HG02943 (cell line): ENCODE results near the gene VAMP3.
"Not testable (repeated sequence)": the region's sequence is repeated elsewhere in the genome, so short reads cannot be mapped to it uniquely, and the experiment has no call there.

Source experiments
- ATAC-seq: cut with Tn5 transposase; IDR thresholded peaks from one replicate; pipeline ENCODE4 v1.9.1; 2021; ENCODE audit warnings: mild to moderate bottlenecking, low read depth, moderate library complexity; ENCODE audit not compliant: unreplicated experiment

VAMP3 gene

DNA sequence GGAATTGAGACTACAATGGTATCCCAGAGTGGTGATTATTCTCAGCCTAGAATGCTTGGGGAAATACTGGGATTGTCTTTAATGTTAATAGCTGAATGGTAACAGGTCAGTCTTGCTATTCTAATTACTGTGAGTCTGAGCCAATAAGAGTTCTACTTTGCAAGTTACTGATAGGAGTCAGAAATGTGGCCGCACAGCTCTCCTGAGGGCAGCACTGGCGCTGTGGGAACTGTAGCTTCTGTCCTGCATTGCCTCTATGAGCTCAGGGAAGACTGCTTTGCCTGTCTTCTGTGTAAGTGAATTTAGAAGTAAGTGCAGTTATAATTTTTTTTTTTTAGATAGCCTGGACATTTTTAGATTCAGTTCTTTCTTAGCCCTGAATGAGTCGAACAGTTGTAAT, 10.0 kb upstream of the VAMP3 start:
- no peak for ATAC-seq

GRCh38 chr1:7767176-7767575, 3.9 kb upstream of the VAMP3 start:
- no peak for ATAC-seq

- no peak for ATAC-seq
Observed at GRCh38 chr1:7768583-7768982, 2.5 kb upstream of the VAMP3 start.

GRCh38 chr1:7769673-7770412, 1.3 kb upstream of the VAMP3 start:
- no peak for ATAC-seq

- ATAC-seq, result no peak
Observed at GRCh38 chr1:7770669-7770996, 463 bp upstream of the VAMP3 start.

- ATAC-seq, result no peak
Observed at GRCh38 chr1:7771823-7772299, 765 bp downstream of the VAMP3 start.

- no peak for ATAC-seq
Observed at GRCh38 chr1:7777591-7777990, 6.5 kb downstream of the VAMP3 start.

GRCh38 chr1:7778133-7778628, 7.1 kb downstream of the VAMP3 start:
- ATAC-seq, result no peak

GRCh38 chr1:7780976-7781375, 9.9 kb downstream of the VAMP3 start:
- ATAC-seq, result no peak

DNA sequence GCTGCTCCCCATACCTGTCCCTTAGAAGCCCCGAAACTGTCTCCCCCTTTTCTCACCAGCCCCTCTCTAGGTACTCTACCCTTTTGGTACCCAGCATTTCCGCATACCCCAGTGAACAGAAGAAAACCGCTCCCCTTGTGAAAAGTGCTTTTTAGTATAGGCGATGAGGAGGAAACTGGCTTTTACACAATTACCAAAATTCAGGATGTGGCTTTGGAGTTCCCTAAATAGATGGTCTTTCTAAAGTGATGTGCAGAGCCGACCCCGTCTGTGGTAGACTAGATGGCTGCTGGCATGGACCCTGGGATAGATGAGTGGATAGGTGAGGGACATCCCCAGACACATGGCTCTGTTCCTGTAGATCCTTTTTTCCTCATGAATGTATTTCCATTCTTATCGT, 10.4 kb downstream of the VAMP3 start:
- no peak for ATAC-seq

- no peak for ATAC-seq
Observed at GRCh38 chr1:7781923-7782495, 10.9 kb downstream of the VAMP3 start.

DNA sequence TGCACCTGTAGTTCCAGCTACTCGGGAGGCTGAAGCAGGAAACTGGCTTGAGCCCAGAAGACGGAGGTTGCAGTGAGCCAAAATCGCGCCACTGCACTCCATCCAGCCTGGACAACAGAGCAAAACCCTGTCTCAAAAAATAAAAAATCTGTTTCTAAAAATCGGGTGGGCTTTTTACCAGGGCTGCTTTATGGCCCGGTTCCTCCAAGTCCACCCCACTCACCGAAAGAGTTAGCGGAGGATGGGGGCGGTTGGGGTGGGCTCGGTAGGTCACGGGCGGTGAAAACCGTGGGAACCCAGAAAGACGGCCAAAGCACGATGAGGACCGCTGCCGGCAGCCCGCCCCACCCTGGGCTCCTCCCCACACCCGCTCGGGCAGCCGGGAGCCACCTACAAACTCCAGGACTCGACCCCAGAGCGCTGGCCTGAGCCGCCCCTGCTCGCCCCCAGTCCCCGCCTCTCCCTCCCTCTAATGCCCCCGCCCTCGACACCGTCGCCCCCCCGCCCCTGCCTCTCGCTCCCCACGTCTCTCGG, 12.1 kb downstream of the VAMP3 start:
- ATAC-seq, result no peak

DNA sequence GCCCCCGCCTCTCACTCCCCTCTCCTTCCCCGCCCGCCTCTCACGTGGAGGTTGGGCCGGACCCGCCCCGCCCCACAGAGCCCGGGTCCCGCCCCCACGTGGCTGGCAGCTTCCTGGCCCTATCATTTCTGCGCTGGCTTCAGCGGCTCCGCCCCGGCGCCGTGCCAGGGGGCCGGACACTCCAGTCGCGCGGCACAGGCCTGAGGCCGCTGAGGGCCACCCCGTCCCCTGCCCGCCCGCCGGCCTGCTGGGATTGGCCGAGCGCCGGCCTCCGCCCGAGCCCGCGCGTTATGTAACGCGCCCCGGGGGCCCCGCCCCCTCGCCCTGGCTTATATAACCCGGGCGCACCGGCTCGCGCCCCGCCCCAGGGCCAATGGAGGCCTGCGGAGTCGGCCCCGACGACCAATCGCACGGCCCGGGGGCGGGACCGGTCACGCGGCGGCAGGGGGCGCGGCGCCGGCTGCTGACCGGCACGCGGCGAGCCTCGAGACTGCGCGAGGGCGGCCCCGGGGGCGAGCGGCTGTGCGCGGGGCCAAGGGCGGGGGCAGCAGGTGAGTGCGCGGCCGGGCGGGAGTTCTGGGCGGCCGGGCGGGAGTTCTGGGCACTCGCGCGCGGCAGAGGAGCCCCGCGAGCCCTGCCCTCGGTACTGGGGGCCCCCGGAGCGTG, 12.9 kb downstream of the VAMP3 start, which contains the start of gene PER3:
Gene PER3 (plus strand): TSS at position 466 of the 666 bp plus-strand sequence. CDS start 587 bp downstream, outside the sequence.
- ATAC-seq, result peak; percentile 82

GRCh38 chr1:7784492-7785071, 13.5 kb downstream of the VAMP3 start:
- ATAC-seq, result no peak

DNA sequence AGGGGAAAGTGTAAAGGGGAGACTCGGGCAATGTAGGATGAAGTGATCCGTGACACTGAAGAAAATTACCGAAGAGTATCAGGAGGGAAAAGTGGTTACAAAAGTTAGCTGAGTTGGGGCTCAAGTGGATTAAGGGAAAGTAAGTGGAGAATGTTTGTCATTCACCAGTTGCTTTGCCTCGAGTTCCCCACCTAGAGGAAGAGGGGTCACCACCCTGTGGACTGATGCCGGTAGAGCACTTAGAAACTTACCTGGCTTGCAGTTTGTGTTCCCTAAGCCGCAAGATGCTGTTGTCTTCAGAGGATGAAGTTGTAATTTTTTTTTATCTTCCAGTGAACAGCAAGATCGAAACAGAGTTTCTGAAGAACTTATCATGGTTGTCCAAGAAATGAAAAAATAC, 14.0 kb downstream of the VAMP3 start:
- ATAC-seq, result no peak

- no peak for ATAC-seq
Observed at GRCh38 chr1:7786795-7787194, 15.7 kb downstream of the VAMP3 start.

DNA sequence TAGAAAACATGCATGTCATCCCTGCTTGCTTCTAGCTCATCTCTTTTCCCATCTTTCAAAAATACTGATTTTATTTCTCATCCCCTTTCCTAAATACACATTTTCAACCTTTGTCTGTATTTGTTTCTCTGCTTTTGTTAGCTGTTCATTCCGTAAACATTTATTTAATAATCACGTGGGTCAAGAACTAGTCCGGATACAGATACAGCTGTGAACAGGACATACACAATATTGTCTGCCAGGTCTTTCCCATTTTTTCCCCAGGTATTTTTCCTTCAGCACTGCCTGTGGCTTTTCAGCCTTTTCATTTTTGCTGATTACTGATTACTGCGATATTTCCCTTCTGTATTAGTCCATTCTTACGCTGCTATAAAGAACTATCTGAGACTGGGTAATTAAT, 18.7 kb downstream of the VAMP3 start:
- ATAC-seq, result no peak

DNA sequence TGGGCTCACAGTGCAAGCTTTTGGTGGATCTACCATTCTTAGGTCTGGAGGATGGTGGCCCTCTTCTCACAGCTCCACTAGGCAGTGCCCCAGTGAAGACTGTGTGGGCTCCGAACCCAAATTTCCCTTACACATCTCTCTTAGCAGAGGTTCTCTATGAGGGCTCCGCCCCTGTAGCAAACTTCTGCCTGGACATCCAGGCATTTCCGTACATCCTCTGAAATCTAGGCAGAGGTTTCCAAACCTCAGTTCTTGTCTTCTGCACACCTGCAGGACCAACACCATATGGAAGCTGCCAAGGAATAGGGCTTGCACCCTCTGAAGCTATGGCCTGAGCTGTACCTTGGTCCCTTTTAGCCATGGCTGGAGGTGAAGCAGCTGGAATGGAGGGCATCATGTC, 19.9 kb downstream of the VAMP3 start:
- ATAC-seq, result not testable (repeated sequence)

DNA sequence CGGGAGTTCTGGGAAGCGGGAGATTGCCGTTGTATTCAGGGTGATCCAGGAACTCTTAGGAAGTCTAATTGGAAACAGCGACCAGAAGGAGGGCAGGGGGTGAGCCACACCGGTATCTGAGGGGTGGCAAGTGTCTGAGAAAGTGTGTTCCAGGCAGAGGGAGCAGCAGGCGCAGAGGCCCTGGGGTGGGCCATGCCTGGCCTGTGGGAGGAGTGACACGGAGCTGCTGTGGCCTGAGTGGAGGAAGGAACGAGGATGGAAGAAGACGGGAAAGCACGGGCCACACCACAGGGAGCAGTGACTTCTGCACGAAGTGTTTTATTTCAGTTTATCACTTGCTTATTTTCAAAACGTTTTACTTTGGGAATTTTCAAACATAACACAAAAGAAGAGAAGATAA, 24.3 kb downstream of the VAMP3 start:
- ATAC-seq, result no peak

DNA sequence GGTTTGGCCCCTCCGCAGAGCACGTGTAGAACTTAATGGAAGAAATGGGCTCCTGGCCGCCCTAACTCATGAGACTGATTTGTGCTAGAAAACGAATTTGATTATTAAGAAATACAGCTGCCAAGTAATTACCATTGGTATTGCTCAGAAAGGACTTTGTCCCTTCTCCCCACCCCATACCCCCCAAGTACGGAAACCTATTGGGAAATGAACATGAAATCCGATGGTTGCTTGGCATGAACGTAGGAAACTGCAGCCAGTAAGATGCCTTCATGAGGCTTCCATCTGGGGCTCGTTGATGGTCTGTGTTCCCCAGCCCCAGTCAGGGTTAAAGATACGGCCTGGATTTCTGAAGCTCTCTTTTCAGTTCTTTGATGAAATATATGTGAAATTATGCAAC, 34.4 kb downstream of the VAMP3 start:
- ATAC-seq, result no peak

GRCh38 chr1:7808253-7808844, 37.3 kb downstream of the VAMP3 start:
- no peak for ATAC-seq
